CD4-positive, alpha-beta T cell treated with Interleukin-15 for 4 hours (primary cell): ENCODE results near the gene CSRNP3.

Source experiments
- DNase-seq: peaks from one replicate; pipeline ENCODE4 v3.0.0-alpha.2; 2020; ENCODE audit warnings: low spot score

CSRNP3 gene

DNA sequence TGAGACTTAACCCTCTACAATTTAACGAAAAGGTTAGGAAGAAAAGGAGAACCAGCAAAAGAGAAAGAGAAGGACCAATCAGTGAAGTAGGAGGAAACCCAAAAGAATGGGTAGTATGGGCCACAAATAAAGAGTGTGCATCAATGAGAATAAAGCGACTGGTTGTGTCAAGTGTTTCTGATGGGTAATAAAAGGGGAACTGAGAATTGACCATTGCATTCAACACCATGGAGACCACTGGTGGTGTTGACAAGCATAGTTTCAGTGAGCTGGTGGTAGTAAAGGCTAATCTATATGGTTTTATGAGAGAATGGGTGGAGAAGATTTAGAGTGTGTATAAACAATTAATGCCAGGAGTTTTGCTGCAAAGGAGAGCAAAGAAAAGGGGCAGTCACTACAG, 75.4 kb downstream of the CSRNP3 start:
- DNase-seq = no peak

- no peak for DNase-seq
Measured at GRCh38 chr2:165547900-165548299, 78.4 kb downstream of the CSRNP3 start.

GRCh38 chr2:165549619-165550018, 80.1 kb downstream of the CSRNP3 start:
- DNase-seq = no peak

GRCh38 chr2:165558832-165559231, 89.3 kb downstream of the CSRNP3 start:
- DNase-seq = no peak

DNA sequence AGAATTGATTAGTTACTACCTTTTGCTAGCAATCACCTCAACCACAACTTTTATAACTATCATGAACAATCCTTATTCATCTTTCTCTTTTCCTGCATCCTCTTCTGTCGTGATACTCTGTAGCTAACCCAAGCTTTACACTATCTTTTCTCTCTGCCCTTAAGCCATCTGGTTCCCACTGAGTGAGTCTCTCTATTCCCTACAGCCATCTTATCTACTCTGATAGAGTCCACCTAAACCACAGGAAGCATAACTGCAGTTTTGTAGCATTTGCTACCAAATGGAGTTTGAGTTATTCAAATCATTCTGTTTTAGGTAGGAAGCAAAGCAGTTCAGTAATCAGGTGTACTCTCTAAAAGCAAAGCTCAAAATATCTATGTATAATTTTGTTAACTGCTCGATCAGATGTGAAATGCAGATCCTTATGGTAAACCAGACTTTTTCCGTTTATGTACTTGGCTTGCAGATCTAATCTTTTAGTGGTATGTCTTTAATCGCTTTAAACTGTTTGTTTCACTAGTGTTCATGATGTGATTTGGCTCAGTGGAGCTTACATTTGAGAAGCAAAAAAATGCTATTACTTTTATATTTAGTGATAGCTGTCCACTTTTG, 91.0 kb downstream of the CSRNP3 start:
- no peak for DNase-seq

DNA sequence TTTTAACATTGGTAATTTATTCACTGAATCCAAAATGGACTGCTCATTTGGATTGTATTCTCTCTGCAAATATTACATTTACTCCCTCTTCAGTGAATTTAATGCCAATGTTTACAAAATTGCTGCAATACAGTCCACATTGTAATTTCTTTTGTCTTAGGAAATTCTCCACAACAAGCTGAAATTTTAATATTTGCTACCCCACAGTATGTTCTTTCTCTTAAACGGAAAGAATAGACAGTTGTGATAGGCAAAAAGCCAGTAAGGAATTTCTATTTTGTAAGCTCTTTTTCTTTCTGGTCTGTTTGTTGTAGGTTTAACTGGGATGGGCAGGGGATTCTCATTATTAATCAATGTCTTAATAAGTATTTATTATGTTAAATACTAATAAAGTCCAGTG, 92.0 kb downstream of the CSRNP3 start:
- no peak for DNase-seq

DNA sequence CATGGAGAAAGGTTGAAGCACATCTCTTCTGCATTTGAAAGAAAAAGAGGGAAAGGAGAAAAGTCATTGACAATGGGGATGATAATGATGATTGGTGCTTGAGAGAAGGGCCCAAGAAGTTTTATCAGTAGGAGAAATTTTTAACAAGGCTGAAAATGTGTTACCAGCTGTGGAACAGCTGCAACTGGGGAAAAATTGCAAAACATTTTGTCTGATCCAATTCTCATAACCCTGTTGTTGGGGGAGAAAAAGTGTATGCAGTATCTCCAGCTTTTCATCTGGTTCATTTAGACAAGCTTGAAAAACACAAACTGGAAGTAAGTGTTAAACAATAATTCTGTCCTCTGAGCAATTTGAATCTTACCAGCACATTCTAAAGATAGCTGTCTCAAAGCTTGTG, 92.7 kb downstream of the CSRNP3 start:
- no peak for DNase-seq

DNA sequence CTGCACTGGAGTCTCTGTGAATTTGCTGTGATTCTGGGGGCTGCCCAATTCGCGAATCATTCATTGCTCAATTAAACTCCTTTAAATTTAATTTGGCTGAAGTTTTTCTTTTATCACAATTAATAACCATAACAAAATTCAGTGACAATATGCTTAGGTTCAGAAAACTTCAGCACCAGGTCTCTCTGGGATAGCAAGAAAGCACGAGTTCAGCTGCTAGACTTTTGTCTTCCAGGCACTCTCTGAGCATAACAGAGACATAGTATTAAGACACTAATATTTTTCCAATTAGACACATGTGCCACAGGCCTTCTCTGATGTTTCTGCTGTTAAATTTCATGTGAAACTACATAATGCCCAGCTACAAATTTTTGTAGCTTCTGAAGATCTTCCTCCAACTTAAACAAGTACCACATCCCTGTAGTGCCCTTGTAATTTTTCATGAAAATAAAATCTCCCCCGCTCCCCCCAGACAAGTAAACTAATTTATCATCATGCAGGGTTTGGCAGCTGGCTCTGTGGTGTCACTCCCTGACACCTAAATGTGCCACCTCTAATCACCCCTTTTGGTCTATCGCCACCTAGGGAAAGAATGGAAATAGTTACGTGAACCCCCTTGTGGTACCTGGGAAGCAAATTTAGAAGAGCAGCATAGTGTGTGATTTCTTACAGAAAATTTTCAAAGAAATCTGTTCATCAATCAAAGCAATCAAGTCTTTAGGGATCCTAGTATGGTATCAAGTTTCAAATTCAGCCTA, 94.1 kb downstream of the CSRNP3 start:
- no peak for DNase-seq

GRCh38 chr2:165566008-165566407, 96.5 kb downstream of the CSRNP3 start:
- DNase-seq = no peak

GRCh38 chr2:165567273-165567672, 97.8 kb downstream of the CSRNP3 start:
- no peak for DNase-seq

- DNase-seq = no peak
Measured at GRCh38 chr2:165568361-165568760, 98.9 kb downstream of the CSRNP3 start.

- DNase-seq = no peak
Measured at GRCh38 chr2:165571477-165571876, 102.0 kb downstream of the CSRNP3 start.

- no peak for DNase-seq
Measured at GRCh38 chr2:165572151-165572550, 102.7 kb downstream of the CSRNP3 start.

DNA sequence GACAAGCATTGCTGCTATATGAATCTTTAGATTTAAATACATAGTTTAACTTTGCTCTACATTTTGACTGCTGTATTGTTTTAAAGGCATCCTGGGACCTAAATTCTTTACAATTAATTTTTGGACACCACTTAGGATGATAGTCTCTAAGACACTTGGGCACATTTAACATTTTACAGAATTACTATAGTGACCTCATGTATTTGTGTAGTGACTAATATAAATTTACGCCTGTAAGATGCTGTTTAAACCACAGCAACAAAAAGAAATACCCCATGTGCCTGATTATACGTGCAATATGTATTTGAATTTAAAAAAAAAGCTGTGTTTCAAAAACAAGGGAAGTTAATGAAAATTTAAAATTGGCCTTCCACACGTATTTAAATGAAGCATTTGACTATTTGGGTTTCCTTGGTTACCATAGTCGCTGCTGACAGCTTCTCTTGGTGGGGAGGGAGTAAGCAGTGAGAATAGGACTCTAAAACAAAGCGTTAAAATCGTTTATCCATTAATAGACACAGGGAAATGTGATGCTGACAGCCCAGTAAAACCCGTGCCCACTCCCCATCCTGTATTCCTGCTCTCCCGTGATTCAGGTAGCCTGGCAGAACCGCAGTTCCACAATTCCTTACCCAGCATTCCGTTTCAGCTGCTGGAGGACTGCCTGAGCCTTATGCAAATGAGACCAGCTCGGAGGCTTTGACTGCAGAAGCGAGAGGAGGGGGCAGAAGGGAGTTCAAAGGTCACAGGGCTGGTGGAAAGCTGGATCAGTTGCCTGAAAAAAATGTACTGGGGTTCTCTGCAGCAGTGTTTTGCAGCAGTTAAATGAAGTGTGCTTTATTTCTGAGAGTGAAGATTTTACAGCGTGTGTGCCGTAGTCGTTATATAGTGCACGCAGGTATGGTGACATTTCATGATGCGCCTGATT, 104.3 kb downstream of the CSRNP3 start:
- no peak for DNase-seq

GRCh38 chr2:165575044-165575615, 105.6 kb downstream of the CSRNP3 start:
- no peak for DNase-seq

DNA sequence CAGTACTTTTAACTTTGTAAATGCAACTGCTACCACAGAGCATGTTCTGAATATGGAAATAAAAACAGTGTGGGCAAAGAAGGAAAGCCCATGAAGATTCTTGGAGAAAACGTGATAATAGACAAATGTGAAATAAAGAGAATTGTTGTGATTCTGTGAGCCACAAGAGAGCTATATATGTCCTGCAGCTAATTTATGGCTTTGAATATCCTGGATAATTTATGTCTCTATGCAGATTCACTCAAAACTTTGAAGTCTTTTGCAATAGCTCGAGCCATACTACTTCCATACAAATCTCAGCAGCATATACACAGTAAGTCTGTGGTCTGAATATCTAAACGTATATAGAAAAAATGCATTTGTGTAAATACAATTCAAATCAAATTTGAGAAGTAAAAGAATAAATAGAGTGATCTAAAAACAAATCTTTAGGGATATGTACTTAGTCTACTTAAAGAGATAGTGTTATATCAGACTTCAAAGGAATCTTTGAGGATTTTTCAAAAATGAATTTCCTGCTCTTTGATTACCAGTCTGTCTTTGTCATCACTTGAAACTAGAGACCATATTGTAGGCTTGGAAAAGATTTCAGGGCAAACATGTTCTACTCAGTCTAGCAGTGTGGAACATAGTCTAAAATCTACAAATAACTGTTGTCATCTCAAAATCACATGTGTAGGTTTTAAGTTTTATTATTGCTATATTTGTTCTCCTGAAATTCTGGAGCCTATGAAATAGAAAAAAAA, 107.1 kb downstream of the CSRNP3 start:
- DNase-seq = no peak

DNA sequence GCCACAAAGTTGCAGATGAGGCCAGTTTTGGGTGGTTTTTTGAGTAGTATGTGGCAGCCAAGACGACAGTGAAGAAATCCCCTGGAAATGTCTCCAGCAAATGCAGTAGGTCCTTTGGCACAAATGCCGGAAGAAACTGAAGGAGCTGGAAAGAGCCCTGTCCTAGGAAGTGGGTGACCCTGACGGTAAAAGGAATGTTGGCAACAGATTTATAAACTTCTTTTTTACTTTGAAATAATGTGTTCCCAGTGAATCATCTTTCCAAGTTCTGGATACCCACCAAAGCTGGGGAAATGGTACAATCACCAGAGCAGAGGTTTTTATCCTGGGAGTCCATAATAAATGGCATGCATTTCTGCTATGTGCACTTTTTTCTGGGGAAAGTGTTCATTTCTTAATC, 112.9 kb downstream of the CSRNP3 start:
- DNase-seq = no peak

DNA sequence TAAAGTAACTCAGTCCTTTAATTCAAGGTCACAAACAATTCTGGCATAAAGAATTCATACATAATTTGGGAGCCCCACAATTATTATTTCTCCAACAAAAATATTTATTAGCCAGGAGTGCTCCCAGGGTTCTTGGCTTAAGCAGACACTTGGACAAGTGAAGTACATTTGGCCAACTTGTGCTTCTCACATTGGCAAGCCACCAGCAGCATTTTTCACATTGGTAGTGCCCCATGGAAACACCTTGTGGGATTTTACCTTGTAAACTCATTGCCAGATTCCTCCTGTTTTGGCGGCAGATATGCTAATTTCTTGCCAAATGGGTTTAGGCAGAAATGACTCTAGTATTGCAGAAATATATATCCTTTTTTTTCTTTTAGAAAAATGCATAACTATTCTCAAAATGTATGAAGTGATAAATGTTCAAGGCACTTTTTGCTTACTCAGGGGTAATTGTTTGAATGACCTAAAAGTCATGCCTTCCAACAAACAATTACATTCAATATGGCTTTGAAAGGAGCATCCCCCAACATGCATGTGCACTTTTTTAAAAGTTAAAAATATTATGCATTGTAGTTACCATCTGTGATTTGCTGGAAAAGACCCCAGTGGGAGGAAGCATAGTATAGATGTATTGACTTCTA, 113.5 kb downstream of the CSRNP3 start:
- no peak for DNase-seq

- DNase-seq = no peak
Measured at GRCh38 chr2:165584126-165584654, 114.7 kb downstream of the CSRNP3 start.

- no peak for DNase-seq
Measured at GRCh38 chr2:165586019-165586418, 116.5 kb downstream of the CSRNP3 start.

DNA sequence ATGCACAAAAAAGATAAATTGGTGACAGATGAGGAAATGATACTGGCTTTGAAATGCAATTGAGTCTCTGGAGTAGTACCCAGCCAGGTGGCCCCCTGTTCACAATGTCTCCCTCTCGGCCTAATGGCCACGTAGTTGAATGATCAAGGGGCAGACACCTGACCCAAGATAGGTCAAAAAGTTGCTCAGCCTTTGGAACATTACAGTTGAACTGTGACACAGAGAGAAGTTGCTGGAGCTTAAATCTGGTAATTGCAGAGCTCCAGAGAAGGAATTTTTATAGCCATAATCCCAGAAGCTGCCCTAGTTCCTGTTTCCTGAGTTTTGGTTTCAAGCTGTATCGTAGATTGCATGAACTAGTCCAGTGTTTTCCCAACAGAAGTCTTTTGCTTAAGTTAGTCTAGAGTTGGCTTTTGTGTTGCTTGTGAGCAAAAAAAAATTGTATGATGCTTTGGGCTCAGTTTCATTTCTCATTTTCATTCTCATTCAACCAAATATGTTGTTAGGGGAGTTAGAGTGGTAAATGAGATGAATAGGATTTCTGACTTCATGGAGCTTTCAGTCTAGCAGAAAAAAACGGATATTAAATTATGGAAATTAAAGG, 117.9 kb downstream of the CSRNP3 start:
- DNase-seq = no peak
